GM23248 (cell line): ENCODE data around the gene ERCC6L2.

Experiments used
- EZH2 ChIP-seq: fragments of 200-600 bp; sonication (generic); IDR thresholded peaks from 2 replicates; pipeline ENCODE4 v1.6.1; 2018; ENCODE audit warnings: antibody characterized with exemption, mild to moderate bottlenecking; ENCODE audit not compliant: insufficient read depth, poor library complexity, severe bottlenecking
- EZH2phosphoT487 ChIP-seq: fragments of 200-600 bp; sonication (generic); IDR thresholded peaks from 2 replicates; pipeline ENCODE4 v1.6.1; 2018; ENCODE audit warnings: antibody characterized with exemption, moderate library complexity, mild to moderate bottlenecking, low read depth; ENCODE audit not compliant: insufficient read depth

- TF ChIP-seq EZH2 (no peak), EZH2phosphoT487 (no peak)
Measured at GRCh38 chr9:95862343-95862742, 13.1 kb upstream of the ERCC6L2 start.
